ENCODE data around the gene CD164L2.
"Not testable (repeated sequence)": the region's sequence is repeated elsewhere in the genome, so short reads cannot be mapped to it uniquely, and the experiment has no call there.

The CD164L2 gene

GRCh38 chr1:27391511-27392095 lies 8.5 kb upstream of the CD164L2 start:
- DNase-seq (ENCODE audit: low read depth in 1 of 2, low spot score in 1 of 2), result no peak

GRCh38 chr1:27388337-27389005 lies 5.3 kb upstream of the CD164L2 start:
- DNase-seq (ENCODE audit: low read depth in 1 of 2, low spot score in 1 of 2), result peak; percentile 55 to 69

GRCh38 chr1:27384797-27385196 lies 1.7 kb upstream of the CD164L2 start:
- DNase-seq (ENCODE audit: low read depth in 1 of 2, low spot score in 1 of 2), result not testable (repeated sequence)

DNA sequence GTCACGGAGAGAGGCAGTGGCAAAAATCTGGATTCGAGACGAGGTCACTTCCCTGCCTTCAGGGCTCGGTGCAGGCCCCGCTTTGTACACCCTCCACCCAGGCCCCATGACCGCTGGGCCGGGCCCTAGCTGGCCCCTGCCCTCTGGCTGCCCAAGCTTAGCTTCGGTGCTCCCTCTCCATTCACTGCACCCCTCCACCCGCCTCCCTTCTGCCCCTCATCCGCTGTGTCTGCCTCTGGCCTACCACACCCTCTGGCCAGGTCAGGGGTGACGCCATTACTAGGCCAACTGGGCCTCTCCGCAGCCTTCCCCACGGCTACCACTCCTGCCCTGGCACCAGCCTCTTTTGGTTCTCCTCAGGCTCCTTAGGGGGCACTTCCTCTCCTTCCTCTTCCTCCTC lies 528 bp upstream of the CD164L2 start:
- no peak for DNase-seq (ENCODE audit: low read depth in 1 of 2, low spot score in 1 of 2)

- no peak for DNase-seq (ENCODE audit: low read depth in 1 of 2, low spot score in 1 of 2)
These were observed 967 bp downstream of the CD164L2 start for GRCh38 chr1:27381969-27382762.

DNA sequence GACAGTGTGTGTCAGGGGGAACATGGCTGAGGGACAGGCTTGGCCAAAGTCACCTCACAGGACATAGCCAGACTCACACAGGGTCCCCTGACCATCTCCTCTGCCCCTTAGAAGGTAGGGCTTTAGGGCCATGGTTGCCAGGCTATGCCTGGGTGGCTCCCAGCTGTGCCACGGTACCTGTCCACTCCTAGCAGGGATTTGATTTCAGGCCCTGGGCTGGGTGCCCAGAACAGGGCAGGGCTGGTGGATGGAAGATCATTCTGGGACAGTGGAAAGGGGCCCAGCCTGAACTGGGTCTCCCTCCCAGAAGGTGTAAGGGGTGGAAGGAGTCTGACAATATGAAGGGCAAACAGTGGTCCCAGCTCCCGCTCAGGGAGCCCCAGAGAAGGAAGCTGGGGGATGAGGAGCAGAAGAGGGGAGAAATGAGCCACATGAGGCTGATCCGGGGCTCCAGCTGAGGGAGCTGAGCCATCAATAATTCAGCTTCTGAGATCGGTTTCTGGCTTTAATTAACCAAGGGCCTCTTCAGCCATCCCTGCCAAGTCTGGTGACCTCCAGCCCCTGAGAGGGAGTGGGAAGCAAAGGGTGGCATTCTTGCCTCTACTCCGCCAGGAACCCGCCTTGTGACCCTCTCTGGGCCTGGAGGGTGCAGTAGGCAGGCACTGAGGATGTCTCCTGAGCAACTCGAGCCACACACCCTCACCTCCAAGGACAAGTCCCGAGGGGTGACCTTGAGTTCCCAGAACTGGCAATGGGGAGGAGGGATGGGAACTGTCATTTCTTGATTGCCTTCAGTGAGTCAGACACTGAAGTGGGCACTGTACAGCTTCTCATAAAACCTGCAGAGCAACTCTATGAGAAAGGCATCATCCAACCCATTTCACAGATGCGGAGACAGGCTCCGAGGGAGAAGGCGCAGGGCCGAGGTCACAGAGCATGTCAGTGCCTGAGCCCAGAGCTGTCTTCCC lies 2.1 kb downstream of the CD164L2 start:
- DNase-seq (ENCODE audit: low read depth in 1 of 2, low spot score in 1 of 2), result no peak

DNA sequence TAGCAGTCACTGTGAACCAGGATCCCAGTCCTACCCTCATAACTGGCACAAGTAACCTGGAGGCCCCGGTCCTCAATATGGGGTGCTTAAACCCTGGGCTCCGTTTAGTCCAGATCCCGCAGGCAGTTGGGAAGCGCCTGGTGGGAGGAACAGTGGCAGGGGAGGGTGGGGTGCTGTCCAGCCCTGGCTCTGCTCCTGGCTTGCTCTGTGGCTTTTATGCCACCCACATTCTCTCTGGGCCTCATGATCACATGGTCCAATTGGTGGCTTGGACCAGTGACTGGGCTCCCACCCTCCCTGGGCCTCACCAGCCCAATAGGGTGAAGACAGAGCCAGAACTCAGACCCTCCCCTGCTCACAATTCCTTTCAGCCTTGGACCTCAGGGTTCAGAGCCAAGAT lies 2.9 kb downstream of the CD164L2 start:
- DNase-seq (ENCODE audit: low read depth in 1 of 2, low spot score in 1 of 2), result no peak

DNA sequence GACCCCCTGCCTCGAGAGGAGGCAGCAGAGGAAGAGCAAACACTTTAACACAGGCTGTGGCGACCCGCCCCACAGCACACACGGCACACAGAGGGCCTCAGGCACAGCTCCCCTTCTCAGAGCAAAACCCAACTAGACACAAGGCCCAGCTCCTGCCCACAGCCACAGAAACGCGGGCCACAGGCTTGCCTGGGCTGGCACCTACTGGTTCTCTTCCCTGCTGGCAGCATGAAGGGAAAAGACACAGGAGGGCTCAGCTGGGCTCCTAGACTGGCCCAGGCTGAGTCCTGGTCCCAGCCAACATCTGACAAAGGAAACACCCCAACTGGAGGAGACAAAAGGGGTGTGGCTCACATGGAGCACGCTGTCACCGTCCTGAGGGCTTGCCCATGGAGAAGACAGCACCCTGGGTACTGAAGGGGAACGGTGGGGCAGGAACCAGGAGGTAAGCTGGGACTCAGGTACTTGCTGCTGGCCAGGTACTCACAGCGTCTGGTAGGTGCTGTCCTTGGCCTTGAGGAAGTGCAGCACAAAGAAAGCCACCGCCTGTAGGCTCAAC lies 3.5 kb downstream of the CD164L2 start:
- no peak for DNase-seq (ENCODE audit: low read depth in 1 of 2, low spot score in 1 of 2)

DNA sequence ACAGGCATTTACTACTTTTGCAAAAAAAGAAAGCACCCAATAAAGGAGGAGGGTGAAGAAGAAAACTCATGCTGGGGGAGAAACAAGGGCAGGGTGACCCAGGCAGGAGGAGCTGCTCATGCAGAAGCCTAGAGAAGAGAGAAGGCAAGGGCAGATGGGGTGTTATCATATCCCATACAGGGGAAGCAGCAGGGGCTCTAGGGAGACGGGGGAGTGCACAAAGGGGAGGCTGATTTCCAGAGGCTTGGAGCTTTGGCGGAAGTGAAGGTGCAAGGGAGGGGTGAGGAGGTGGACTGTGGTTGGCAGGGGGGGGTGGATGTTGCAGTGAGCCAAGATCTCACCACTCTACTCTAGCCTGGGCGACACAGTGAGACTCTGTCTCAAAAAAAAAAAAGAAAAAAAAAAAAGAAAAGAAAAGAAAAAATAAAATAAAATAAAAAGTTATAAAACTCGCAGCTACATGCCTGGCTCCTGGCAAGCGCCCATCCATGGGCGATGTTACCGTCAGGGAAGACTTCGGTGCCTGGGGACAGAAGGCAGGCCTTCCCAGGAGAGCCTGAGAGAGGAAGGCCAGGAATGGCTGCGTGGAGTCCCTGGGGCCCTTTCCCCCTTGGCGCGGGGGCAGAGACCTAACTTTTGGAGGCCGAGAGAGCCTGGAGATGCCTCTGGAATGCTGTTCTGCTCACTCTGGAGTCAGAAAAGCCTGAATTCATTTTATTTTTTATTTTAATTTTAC lies 5.2 kb downstream of the CD164L2 start:
- no peak for DNase-seq (ENCODE audit: low read depth in 1 of 2, low spot score in 1 of 2)

GRCh38 chr1:27374362-27375086 lies 8.6 kb downstream of the CD164L2 start, which contains the start of gene FCN3:
Gene FCN3, minus strand, starts transcription at chr1:27374824. Its CDS starts 6 bp downstream, at chr1:27374818.
- DNase-seq (ENCODE audit: low read depth in 1 of 2, low spot score in 1 of 2), result no peak

- DNase-seq (ENCODE audit: low read depth in 1 of 2, low spot score in 1 of 2), result no peak
These were observed 10.1 kb downstream of the CD164L2 start for GRCh38 chr1:27372808-27373690.

DNA sequence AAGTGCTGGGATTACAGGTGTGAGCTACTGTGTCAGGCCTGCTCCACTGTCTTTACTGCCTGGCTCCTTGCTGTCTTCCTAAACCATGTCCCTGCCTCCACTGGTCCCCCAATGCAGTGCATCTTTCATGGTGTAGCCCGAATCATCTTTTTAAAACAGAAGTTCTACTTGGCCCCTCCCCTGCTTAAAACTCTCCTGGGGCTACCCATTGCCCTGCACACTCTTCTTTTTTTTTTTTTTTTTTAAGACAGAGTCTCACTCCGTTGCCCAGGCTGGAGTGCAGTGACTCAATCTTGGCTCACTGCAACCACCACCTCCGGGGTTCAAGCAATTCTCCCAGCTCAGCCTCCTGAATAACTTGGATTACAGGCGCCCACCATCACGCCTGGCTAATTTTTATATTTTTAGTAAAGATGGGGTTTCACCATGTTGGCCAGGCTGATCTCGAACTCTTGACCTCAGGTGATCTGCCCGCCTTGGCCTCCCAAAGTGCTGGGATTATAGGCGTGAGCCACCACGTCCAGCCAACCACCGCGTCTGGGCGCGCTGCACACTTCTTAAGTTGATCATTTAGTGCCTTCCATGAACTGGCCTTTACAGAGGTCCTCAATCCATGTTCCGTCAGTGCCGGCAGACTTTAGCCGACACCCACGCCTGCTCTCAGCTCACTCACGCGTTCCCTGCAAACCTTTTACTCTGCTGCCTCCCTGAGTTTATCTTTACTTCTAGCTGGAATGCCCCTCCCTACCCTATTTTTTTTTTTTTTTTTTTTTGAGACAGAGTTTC lies 10.9 kb downstream of the CD164L2 start:
- no peak for DNase-seq (ENCODE audit: low read depth in 1 of 2, low spot score in 1 of 2)

- DNase-seq (ENCODE audit: low read depth in 1 of 2, low spot score in 1 of 2), result no peak
These were observed 14.1 kb downstream of the CD164L2 start for GRCh38 chr1:27368869-27369582.

- DNase-seq (ENCODE audit: low read depth in 1 of 2, low spot score in 1 of 2), result no peak
These were observed 15.9 kb downstream of the CD164L2 start for GRCh38 chr1:27367160-27367650.

GRCh38 chr1:27366411-27367159 lies 16.5 kb downstream of the CD164L2 start, which contains the start of gene MAP3K6:
Gene MAP3K6, minus strand, starts transcription at chr1:27366961. Its CDS starts 364 bp downstream, at chr1:27366597.
- DNase-seq (ENCODE audit: low read depth in 1 of 2, low spot score in 1 of 2), result no peak

DNA sequence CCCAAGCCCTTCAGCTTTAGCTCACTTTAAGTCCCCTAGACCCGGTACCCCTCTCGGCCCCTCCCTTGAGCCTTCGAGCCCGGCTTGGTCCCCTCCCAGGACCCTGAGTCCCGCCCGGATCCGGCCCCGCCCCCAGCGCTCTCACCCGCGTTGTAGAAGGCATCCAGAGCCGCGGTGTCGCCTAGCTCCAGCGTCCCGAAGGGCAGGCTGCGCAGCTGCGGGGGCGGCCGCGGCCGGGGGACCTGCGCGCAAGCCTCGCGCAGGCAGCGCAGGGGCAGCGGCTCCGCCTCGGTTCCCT lies 17.1 kb downstream of the CD164L2 start:
- peak; percentile 44 to 48 for DNase-seq (ENCODE audit: low read depth in 1 of 2, low spot score in 1 of 2)

All from activated T-helper 1 cell treated with anti-CD3 and anti-CD28 coated beads, Interleukin-2, amount 50 U/mL, for 16 hours (primary cell).